HG03060 (cell line): ENCODE results near the gene ADPRH.

Source experiments
- ATAC-seq: cut with Tn5 transposase; IDR thresholded peaks from one replicate; pipeline ENCODE4 v1.9.1; 2021; ENCODE audit warnings: low read depth, moderate number of reproducible peaks; ENCODE audit not compliant: unreplicated experiment

The ADPRH gene

DNA sequence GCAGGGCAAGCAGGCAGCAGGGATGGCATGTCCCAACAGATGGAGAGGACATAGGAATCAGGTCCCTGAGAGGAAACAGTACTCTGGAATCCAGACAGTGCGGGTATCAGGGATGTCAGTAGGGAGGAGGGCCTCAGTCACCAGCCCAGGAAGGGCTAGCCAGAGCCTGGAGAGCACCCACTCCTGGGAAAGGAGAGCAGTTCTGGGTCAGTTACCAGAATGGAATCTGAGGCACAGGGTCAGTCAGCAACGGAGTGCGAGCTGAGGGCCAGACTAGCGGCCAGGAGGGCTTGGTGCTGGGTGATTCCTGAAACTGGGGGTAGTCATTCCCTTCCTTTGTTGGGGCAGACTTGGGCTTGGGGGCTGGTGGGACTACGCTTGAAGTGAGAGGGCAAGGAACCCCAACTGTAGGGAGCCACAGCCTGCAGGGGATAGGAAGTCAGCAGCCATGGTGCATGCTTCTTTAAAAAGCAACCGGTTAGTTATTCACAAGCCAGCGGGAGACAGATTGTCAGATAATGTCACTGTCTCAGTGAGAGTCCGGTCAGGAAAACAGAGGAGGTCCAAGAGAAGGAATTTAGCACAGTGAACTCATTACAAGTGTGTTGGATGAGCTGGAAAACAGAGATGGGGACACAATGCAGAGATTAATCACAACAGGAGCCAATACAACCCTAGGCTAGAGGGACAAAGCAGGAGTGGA, 46.3 kb downstream of the ADPRH start:
- no peak for ATAC-seq

DNA sequence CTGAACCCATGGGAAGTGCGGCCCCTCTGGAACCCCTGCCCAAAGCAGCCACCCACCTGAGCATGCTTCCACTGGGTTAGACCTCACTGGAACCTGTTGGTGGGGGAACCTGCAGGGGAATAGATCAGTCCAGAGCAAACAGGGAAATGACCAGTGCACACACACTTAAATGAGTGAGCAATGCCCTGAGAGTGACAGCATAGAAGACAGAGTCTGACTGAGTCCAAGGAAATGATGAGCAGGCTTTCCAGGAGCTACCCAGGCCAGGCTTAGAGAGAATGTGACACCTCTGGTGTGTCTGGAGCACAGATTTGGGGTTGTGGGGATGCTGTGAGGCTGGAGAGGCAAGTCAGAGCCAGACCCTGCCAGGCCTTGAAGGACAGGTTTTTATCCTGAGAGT, 46.9 kb downstream of the ADPRH start:
- ATAC-seq, result no peak

DNA sequence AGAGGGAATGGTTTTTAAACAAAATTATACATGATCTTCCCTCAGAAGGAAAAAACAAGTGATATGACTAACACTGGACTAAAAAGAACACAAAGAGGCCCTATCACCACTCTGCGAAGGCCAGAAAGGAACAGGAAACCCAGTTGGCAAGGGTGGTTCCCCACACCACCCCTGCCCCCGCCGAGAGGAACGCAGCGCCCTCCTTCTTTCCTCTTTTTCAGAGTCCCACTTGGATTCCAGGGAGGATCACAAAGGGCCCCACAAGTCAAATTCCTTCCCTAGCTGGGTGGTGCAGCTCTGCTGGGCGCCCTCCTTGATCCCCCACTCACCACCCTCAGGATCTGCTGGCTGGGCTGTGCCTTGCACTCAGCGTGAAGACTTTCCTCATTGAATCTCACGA, 48.2 kb downstream of the ADPRH start:
- ATAC-seq, result no peak

DNA sequence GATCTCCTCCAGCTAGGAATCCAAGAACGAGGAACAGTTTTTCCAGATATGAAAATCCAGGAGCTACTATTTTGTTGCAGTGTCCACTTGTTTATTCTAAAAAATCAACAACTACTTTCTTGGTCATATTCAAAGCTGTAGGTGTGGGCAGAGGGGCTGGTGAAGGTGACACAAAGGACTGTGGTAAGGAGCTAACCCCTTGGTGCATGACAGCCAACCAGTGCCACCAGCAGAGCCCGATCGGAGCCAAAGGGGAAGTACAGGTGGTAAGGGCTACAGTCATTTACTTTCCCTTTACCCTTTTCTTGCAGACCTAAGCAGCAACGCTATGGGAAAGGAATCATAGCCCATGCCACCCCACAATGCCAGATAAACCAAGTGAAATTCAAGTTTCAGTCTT, 49.1 kb downstream of the ADPRH start:
- ATAC-seq, result peak; percentile 37

DNA sequence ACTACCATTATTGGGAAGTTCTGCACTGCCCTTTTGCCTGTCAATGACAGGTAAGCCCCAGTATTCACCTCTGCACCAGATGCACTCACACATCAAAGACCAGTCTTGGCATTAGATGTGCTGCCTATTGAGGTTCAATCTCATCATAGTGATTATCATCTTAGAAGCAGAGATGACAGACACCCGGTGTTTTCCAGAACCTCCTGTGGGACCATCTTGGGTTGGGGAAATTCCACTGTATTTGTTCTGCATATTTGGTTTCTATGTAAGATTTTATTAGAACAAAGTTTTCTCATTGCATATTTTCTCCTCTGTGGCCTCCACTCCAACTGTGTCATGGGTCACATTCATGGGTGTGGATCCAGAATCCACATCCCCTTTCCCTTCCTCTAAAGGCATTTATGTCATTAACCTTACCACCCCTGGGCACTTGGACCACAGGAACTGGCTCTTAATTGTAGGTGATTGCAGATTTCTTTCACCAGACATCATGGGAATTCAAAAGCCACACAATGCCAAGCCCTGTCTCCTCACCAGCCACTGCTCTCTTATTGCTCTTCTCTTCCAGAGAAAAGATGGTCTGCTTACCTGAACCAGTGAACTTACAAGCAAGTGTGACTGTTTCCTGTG, 49.6 kb downstream of the ADPRH start:
- peak; percentile 27 for ATAC-seq

DNA sequence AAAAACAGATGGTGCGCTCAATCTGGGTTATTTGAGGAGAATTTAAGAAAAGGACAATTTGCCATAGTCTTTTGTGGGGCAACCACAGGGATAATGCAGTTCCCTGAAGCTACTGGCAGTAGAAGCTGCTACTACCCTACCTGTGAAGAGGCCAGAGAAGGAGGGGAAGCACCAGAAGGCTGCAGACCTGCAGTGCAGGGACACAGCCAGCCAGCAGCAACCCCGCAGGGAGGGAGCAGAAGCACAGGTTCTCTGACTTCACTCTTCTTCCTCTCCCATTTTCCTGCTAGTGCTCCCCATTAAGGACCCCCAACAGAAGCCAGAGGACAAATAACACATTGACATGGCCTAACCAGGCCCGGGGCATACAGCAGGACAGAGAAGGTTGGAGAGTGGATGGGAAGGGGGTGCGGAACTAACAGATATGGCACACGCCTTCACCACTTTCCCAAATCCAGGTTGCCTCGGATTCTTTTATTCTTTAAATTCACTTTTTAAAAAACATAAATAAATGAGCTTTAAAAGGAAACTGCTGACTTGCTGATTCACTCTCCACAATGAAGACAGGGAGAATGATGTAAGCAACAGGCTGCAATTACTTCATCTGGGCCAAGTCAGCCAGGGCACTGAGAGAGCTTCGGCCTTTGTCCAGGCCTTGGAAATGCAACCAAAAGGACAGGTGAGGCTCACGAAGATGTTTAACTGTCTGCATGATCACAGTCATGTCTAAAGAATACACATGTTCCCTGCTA, 51.0 kb downstream of the ADPRH start:
- no peak for ATAC-seq

DNA sequence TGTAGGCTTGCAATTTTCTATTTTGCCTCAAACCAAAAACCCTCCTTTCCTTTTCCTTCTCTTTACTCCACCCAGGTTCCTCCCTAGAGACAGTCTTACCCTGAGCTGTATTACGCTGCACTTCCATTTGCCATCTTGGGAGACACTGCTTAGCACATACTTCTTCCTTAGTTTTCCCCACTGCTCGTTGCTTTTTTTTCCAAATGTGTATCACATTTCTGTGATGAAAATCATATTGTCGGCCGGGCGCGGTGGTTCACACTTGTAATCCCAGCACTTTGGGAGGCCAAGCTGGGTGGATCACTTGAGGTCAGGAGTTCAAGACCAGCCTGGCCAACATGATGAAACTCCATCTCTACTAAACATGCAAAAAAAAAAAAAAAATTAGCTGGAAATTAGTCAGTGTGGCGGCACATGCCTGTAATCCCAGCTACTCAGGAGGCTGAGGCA, 51.6 kb downstream of the ADPRH start:
- ATAC-seq, result no peak

DNA sequence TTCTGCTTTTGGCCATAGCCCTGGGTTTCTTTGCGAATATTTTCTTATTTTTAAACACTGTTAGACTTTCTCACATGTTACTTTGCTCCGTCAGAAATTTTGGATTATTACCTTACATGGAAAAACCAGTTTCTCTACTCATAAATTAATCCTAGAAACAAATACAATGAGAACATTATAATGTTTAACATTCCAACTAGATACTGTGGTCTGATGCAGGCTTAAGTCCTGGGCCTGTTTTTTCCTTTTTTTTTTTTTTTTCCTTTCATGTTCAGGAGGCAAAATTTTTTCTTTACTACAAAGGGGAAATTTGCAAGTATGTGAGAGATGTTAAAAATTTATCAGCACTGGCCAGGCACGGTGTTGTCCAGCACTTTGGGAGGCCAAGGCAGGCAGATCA, 52.2 kb downstream of the ADPRH start:
- no peak for ATAC-seq

DNA sequence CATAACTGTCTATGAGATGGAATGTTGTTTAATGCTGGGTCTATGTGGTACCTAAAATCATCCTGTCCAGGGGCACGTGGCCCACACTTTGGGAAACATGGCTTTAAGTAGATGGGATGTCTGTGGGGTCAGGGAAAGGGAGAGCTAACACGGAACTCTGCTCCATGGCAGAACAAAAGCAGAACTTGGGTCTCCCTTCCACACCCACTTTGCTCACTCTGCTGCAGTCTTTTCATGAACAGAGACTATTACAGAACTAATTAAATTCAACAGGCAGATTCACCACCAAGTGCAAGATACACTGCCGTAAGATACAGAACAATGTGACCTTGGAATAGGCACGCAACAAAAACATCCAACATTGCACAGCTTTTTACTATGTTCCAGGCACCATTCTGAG, 52.9 kb downstream of the ADPRH start:
- ATAC-seq, result no peak

DNA sequence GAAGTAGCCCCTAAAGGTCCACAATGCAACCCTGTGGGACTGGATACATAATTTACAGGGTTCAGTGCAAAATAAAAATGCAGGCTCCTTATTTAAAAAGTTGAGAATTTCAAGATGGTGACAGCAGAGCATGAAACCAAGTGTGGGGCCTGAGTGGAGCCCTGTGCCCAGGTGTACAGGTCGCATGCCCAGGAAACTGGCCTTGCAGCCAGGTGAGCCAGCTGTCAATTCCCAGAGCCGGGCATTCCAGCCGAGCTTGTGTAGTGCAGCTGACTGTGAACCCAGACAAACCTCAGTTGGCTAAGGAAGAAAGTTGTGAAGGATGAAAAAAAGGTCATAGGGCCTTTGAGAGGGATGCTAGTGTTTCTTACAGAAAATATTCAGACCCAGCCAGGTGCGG, 53.5 kb downstream of the ADPRH start:
- ATAC-seq, result no peak

DNA sequence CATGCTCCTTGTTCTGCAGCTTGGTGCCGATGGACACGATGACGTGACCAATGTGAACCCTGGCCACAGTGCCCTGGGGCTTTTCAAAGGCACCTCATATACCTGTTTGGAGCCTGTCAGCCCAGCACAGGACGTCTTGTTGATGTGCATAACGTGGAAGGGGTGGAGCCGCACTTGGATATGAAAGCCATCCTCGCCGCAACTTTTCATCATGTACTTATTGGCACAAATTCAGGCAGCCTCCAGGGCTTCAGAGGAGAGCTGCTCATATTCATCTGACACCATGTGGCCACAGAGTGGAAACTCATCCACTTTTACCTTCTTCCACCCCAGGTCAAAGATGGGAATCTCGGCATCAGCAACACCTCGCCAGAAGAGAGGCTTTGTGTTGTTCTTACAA, 56.4 kb downstream of the ADPRH start:
- ATAC-seq, result no peak

DNA sequence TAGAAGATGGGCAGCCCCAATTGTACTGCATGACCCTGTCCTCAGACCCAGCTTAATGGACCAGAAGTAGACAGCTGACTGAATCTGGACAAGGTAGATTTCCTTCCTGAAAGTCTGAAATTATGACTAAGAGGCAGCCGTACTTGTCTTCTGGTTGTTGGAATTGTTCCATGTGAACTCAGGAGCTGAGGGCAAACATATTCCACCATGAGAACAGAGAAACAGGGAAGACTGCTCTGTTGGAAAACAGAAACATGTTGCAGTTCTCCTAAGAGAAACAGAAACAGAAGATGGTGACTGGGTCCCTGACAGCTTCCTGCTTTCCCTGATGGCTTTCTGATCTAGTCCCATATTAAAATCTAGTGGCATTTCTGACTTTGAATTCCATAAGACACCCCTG, 57.0 kb downstream of the ADPRH start:
- no peak for ATAC-seq

DNA sequence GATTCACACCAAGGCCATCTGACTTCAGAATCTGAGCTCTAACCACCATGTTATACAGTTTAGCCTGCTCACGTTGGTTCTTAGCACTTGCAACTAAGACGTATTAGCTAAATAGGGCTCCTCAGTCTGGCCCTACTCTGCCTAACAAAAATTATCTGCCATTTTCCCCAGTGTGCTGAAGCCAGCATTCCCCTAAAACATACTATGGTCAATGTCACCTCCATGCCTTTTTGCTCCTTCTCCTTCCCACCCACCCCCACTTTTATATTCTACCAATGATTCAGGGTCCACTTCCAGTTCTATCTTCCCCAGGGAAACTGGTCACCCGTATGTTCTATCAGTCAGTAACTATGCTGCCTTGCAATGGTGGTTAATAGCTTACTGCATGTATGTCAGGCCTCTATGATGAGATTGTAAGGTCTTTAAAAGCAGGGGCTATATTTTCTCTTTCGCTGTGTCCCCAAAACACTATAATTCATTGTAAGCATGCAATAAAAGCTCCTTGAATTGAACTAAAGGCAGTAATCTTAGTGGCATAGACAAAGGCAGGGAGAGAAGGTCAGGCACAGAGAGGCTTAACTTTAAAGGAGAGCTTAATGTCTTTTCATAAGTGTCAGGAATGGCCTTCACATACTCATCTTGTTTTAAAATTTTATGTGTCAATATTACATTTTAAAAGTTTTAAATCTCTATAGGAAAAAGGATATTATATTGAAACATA, 57.8 kb downstream of the ADPRH start:
- no peak for ATAC-seq

DNA sequence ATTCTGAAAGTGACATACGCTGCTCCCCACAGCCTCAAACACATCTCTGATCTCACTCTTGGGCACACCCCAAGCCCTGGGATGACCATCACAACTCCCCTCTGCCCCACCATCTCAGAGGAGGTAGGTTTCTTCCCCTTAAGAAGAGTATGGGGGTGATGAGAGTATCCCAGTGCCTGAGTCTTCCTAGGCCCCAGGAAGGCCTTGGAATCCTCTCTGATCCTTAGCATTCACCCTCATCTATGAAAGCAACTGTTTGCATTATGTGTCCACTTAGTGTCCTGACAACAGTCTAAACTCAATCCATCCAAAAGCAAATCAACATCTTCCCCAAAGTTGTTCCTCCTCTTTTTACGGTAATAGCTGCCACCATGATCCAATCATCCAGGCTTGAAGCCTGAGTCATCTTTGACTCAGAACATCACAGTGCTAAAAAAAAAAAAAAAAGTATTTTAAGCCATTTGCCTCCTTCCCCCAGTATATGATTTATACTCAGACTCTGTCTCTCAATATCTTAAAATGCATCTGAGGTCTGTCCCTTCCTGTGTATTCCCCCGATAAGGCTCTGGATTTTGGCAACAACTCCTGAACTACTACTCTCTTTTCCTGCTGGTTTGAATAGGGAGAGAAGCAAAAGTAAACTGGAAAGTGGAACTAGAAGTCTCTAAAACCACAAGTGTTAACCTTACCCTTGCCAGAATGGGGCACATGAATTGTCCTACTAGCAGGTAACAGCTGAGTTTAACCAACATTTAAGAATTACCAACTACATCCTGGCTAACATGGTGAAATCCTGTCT, 58.6 kb downstream of the ADPRH start:
- peak; percentile 19 for ATAC-seq
